Kidney epithelial cell (primary cell): Measurements from ENCODE around the gene AFF1. TPM values are rescaled to one million over a fixed set of nuclear protein-coding genes. Genes with fewer than 3 reads are reported as not detected.

ENCODE experiments used
- DNase-seq: peaks from one replicate; pipeline ENCODE4 v3.0.0-alpha.2; 2010; ENCODE audit warnings: low read depth
- H3K27me3 ChIP-seq: 2 replicates; pipeline ENCODE4 v1.6.0; 2011; ENCODE audit warnings: low read length; ENCODE audit not compliant: control insufficient read depth, insufficient read depth
- H3K36me3 ChIP-seq: 2 replicates; pipeline ENCODE4 v1.5.1; 2011; ENCODE audit warnings: low read length; ENCODE audit not compliant: control insufficient read depth, insufficient read depth
- H3K4me3 ChIP-seq: 2 replicates; pipeline ENCODE4 v1.5.1; 2011; ENCODE audit warnings: low read depth, mild to moderate bottlenecking, control low read depth, low read length
- CTCF ChIP-seq: IDR thresholded peaks from 2 replicates; pipeline ENCODE4 v1.5.1; 2011; ENCODE audit warnings: mild to moderate bottlenecking, moderate library complexity, low read length, control low read depth, inconsistent platforms; ENCODE audit not compliant: insufficient read depth, poor library complexity, severe bottlenecking
- total RNA-seq: library from RNA; depleted of rRNA; stranded (reverse); fragments of >200 nt; gene quantifications from 2 replicates; pipeline ENCODE4 v1.2.3, GENCODE V29; 2015

AFF1 gene
- total RNA-seq, 1 donor from 2014 or later = 16.9 TPM

GRCh38 chr4:87171944-87172343 is 237.1 kb downstream of the AFF1 start:
- no peak for TF ChIP-seq CTCF
- no peaks in the 10 kb centered on the region for H3K36me3 ChIP-seq
- H3K4me3 ChIP-seq = no peak overlapping the region
- no peak for DNase-seq
- no peaks in the 10 kb centered on the region for H3K27me3 ChIP-seq

GRCh38 chr4:87174672-87175071 is 239.9 kb downstream of the AFF1 start:
- no peak for TF ChIP-seq CTCF
- Histone ChIP-seq H3K36me3 (no peaks in the 10 kb centered on the region), H3K4me3 (no peak overlapping the region), H3K27me3 (no peaks in the 10 kb centered on the region)
- no peak for DNase-seq

- H3K4me3 ChIP-seq = no peak overlapping the region
- no peaks in the 10 kb centered on the region for H3K36me3 ChIP-seq
- peak; percentile 7 for DNase-seq
- TF ChIP-seq CTCF = no peak
- no peaks in the 10 kb centered on the region for H3K27me3 ChIP-seq
These were observed 244.9 kb downstream of the AFF1 start for GRCh38 chr4:87179751-87180150.

- no peak for TF ChIP-seq CTCF
- DNase-seq = no peak
- H3K36me3 ChIP-seq = no peaks in the 10 kb centered on the region
- H3K27me3 ChIP-seq = no peaks in the 10 kb centered on the region
- H3K4me3 ChIP-seq = no peak overlapping the region
These were observed 246.0 kb downstream of the AFF1 start for GRCh38 chr4:87180767-87181166.

GRCh38 chr4:87185146-87185870 is 250.5 kb downstream of the AFF1 start:
- Histone ChIP-seq H3K27me3 (no peaks in the 10 kb centered on the region), H3K36me3 (no peaks in the 10 kb centered on the region), H3K4me3 (no peak overlapping the region)
- no peak for DNase-seq
- TF ChIP-seq CTCF = no peak

- no peak overlapping the region for H3K4me3 ChIP-seq
- H3K36me3 ChIP-seq = no peaks in the 10 kb centered on the region
- DNase-seq = no peak
- TF ChIP-seq CTCF = no peak
- H3K27me3 ChIP-seq = no peaks in the 10 kb centered on the region
These were observed 253.2 kb downstream of the AFF1 start for GRCh38 chr4:87188048-87188447.
